HepG2 (cell line): ENCODE data around the gene JSRP1. TPM values are rescaled to one million over a fixed set of nuclear protein-coding genes. Genes with fewer than 3 reads are reported as not detected.
A peak's percentile ranks its signal among the peaks of the same experiment; 100 is the strongest.

Experiments used
- ATAC-seq: fragments of 200-7000 bp; cut with Tn5 transposase; 3 replicates; pipeline ENCODE4 v1.9.1; 2020; ENCODE audit warnings: mild to moderate bottlenecking, moderate library complexity
- BruUV-seq: library from RNA; stranded (reverse); fragments of 400-500 nt; replicated peaks from 2 replicates; lab custom pipeline; 2021; lab: Mats Ljungman, UMichigan
- CTCF ChIA-PET: fragments of 300-600 bp; formaldehyde crosslinking; extraction: SDS; loops from one replicate; lab custom pipeline; 2021; ENCODE audit warnings: low total read pairs, inconsistent platforms, low intra/inter-chr PET ratio; lab: Yijun Ruan, JAX
- POLR2A ChIA-PET: fragments of 350-600 bp; sonication (Branson Sonifier 250); formaldehyde crosslinking; loops from one replicate; lab custom pipeline; 2020; ENCODE audit warnings: antibody characterized with exemption, inconsistent platforms; lab: Yijun Ruan, JAX
- DNase-seq: peaks from one replicate; pipeline ENCODE4 v3.0.0-alpha.2; 2015; ENCODE audit warnings: low spot score
- FAIRE-seq: peaks from 3 replicates; lab custom pipeline; 2011; peaks lifted over from hg19 to GRCh38; lab: Jason Lieb, UNC
- H2AFZ ChIP-seq: one replicate; pipeline ENCODE4 v1.6.1; 2011; ENCODE audit warnings: low read length, inconsistent platforms
- H3K27ac ChIP-seq: fragments of 300-600 bp; 3 replicates; pipeline ENCODE4 v1.8.0; 2011; ENCODE audit warnings: mixed run types, mild to moderate bottlenecking, mixed read lengths, low read length, inconsistent platforms; ENCODE audit not compliant: insufficient read depth; ENCODE audit errors: extremely low read length
- H3K27me3 ChIP-seq, 2 experiments: fragments of 200-600 bp in 1 of 2; 2 replicates in 1 of 2; 3 replicates in 1 of 2; pipeline versions ENCODE4 v1.6.0 to v1.8.0; 2011; ENCODE audit warnings: low read length in 2 of 2, mild to moderate bottlenecking in 2 of 2, moderate library complexity in 2 of 2, inconsistent platforms in 1 of 2; ENCODE audit not compliant: insufficient read depth in 2 of 2, control insufficient read depth in 1 of 2
- H3K36me3 ChIP-seq, 2 experiments: fragments of 200-600 bp in 1 of 2; replicated peaks in 1 of 2; 2 replicates in 1 of 2; 3 replicates in 1 of 2; pipeline versions ENCODE4 v1.5.1 to v1.8.0; 2011; ENCODE audit warnings: low read length in 2 of 2, inconsistent platforms in 1 of 2; ENCODE audit not compliant: insufficient read depth in 2 of 2, control insufficient read depth in 1 of 2
- H3K4me1 ChIP-seq: 2 replicates; pipeline ENCODE4 v1.5.1; 2012; ENCODE audit warnings: low read length, inconsistent platforms; ENCODE audit not compliant: insufficient read depth
- H3K4me2 ChIP-seq: 2 replicates; pipeline ENCODE4 v1.6.0; 2011; ENCODE audit warnings: low read depth, low read length, inconsistent platforms
- H3K4me3 ChIP-seq, 3 experiments: fragments of 200-600 bp in 1 of 3; sonication (generic), shearing (Covaris generic) in 1 of 3; replicated peaks in 1 of 3; 2 replicates each; pipeline ENCODE4 v1.5.1; 2011 to 2016; ENCODE audit warnings: low read length in 3 of 3, inconsistent platforms in 2 of 3, low read depth in 2 of 3, mild to moderate bottlenecking in 2 of 3, control low read depth in 1 of 3, mixed read lengths in 1 of 3; ENCODE audit not compliant: insufficient read depth in 1 of 3
- H3K79me2 ChIP-seq: one replicate; pipeline ENCODE4 v1.6.1; 2011; ENCODE audit warnings: low read length, inconsistent platforms; ENCODE audit not compliant: insufficient read depth
- H3K9ac ChIP-seq: 2 replicates; pipeline ENCODE4 v1.6.0; 2011; ENCODE audit warnings: mild to moderate bottlenecking, low read depth, low read length, inconsistent platforms; ENCODE audit not compliant: insufficient read depth
- H3K9me3 ChIP-seq: 2 replicates; pipeline ENCODE4 v1.5.1; 2012; ENCODE audit warnings: mild to moderate bottlenecking, low read length
- H4K20me1 ChIP-seq: 2 replicates; pipeline ENCODE4 v1.6.0; 2011; ENCODE audit warnings: inconsistent platforms, mild to moderate bottlenecking, low read length, moderate library complexity; ENCODE audit not compliant: insufficient read depth
- AGO2 ChIP-seq: fragments of 200-400 bp; formaldehyde crosslinking; optimal IDR thresholded peaks from 2 replicates; pipeline ENCODE3; 2017; ENCODE audit warnings: mild to moderate bottlenecking, low read depth, low read length, moderate library complexity
- MAFF ChIP-seq: IDR thresholded peaks from 2 replicates; pipeline ENCODE4 v1.6.1; 2011; ENCODE audit warnings: low read depth, low read length, improper control_type of control experiment
- MAFK ChIP-seq, 2 experiments: IDR thresholded peaks in 1 of 2; conservative IDR thresholded peaks in 1 of 2; 2 replicates each; pipeline ENCODE4 v1.6.1; 2011; ENCODE audit warnings: improper control_type of control experiment in 2 of 2, low read length in 2 of 2
- NR2F6 ChIP-seq, 2 experiments: IDR thresholded peaks; 2 replicates each; pipeline ENCODE4 v1.6.1; 2016; ENCODE audit warnings: antibody characterized with exemption in 1 of 2, mild to moderate bottlenecking in 1 of 2
- RBM22 ChIP-seq: fragments of 200-400 bp; formaldehyde crosslinking; optimal IDR thresholded peaks from 2 replicates; pipeline ENCODE3; 2017; ENCODE audit warnings: mild to moderate bottlenecking, low read length, moderate library complexity
- ZNF496 ChIP-seq: sonication (generic); formaldehyde crosslinking; IDR thresholded peaks from 2 replicates; pipeline ENCODE4 v1.8.1; 2023; ENCODE audit warnings: mild to moderate bottlenecking, moderate library complexity, missing genetic modification reagents; ENCODE audit not compliant: insufficient replicate concordance
- WGBS: methylation state at CpG from one replicate; pipeline ENCODE4 v1.1.6; 2017; ENCODE audit warnings: low lambda C conversion rate; 5-methylcytosine and 5-hydroxymethylcytosine counted together
- in situ Hi-C: cut with HindIII; loops from 2 replicates; pipeline ENCODE4 v1.10.0; 2017; ENCODE audit warnings: low pct_unique_long_range_greater_than_20kb; ENCODE audit not compliant: extremely low pct_ligation_motif_present
- intact Hi-C: fragments of 100-400 bp; cut with micrococcal nuclease; formaldehyde crosslinking; loops from one replicate; pipeline ENCODE4 v1.10.0; 2022; ENCODE audit not compliant: unreplicated experiment
- polyA plus RNA-seq, 8 experiments: library from polyadenylated mRNA; depleted of rRNA in 3 of 8; stranded (reverse) in 7 of 8; unstranded in 1 of 8; fragments of >200 nt; fragmentation: Illumina TruSeq in 4 of 8; extraction: Trizol in 4 of 8; gene quantifications; 2 replicates each; pipeline versions ENCODE4 v1.2.1 to v1.2.3, GENCODE V29; 2011 to 2016; ENCODE audit warnings: low read depth in 4 of 8, missing spikeins in 1 of 8, mixed read lengths in 1 of 8; ENCODE audit not compliant: insufficient read depth in 1 of 8
- total RNA-seq, 5 experiments: library from RNA; depleted of rRNA; stranded (reverse); fragments of >200 nt; fragmentation: Illumina TruSeq; extraction: Trizol; gene quantifications; 2 replicates each; pipeline ENCODE4 v1.2.3, GENCODE V29; 2016; ENCODE audit warnings: low read depth in 1 of 5
- TF ChIP-seq, protein P1 (sequence below): sonication (generic); formaldehyde crosslinking; IDR thresholded peaks from 2 replicates; pipeline ENCODE4 v1.5.0; 2020; ENCODE audit warnings: missing genetic modification reagents

Gene JSRP1
- total and polyA plus RNA-seq, 2 of the 13 experiments (the other 11 are each of a cell fraction or from before 2014, with no cell fraction given) = 0.16 to 0.38 TPM

DNA sequence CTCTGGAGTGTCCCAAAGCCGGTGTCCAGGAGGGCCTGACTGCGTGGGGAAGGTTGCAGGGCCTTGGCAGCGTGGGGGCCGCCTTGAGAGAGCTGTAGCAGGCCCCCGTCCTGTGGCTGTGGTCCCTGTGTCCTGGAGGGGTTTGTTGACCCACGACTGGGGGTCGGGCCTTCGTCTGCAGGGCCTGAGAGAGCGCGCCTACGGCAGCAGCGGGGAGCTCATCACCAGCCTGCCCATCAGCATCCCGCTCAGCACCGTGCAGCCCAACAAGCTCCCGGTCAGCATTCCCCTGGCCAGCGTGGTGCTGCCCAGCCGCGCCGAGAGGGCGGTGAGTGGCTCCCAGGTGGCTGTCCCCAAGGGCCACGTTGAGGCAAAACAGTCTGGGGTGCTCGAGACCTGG lies 38.6 kb downstream of the JSRP1 start:
- WGBS = 97% methylated on average over 10 of the region's 22 CpGs
- Histone ChIP-seq H3K36me3 (peaks cover 38 to 77% of the 10 kb centered on the region in 2 experiments), H3K4me3 (no peak overlapping the region), H3K4me1 (peaks cover 12% of the 10 kb centered on the region), H3K9ac (no peak overlapping the region), H3K9me3 (no peaks in the 10 kb centered on the region), H4K20me1 (no peaks in the 10 kb centered on the region), H3K79me2 (no peaks in the 10 kb centered on the region), H3K27ac (no peak overlapping the region), H3K27me3 (no peaks in the 10 kb centered on the region), H2AFZ (no peak overlapping the region), H3K4me2 (no peak overlapping the region)
- DNase-seq (no peak), ATAC-seq (no peak), FAIRE-seq (no peak)
- ChIA-PET CTCF (no interaction called here), POLR2A (no interaction called here)
- peak; percentile 77 for TF ChIP-seq AGO2
- TF ChIP-seq, protein P1, sequence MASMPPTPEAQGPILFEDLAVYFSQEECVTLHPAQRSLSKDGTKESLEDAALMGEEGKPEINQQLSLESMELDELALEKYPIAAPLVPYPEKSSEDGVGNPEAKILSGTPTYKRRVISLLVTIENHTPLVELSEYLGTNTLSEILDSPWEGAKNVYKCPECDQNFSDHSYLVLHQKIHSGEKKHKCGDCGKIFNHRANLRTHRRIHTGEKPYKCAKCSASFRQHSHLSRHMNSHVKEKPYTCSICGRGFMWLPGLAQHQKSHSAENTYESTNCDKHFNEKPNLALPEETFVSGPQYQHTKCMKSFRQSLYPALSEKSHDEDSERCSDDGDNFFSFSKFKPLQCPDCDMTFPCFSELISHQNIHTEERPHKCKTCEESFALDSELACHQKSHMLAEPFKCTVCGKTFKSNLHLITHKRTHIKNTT (CRISPR knock-in tag) = no peak
- in situ Hi-C loops = no loop called here
- BruUV-seq = no TSS peak
- intact Hi-C loops = no loop called here

DNA sequence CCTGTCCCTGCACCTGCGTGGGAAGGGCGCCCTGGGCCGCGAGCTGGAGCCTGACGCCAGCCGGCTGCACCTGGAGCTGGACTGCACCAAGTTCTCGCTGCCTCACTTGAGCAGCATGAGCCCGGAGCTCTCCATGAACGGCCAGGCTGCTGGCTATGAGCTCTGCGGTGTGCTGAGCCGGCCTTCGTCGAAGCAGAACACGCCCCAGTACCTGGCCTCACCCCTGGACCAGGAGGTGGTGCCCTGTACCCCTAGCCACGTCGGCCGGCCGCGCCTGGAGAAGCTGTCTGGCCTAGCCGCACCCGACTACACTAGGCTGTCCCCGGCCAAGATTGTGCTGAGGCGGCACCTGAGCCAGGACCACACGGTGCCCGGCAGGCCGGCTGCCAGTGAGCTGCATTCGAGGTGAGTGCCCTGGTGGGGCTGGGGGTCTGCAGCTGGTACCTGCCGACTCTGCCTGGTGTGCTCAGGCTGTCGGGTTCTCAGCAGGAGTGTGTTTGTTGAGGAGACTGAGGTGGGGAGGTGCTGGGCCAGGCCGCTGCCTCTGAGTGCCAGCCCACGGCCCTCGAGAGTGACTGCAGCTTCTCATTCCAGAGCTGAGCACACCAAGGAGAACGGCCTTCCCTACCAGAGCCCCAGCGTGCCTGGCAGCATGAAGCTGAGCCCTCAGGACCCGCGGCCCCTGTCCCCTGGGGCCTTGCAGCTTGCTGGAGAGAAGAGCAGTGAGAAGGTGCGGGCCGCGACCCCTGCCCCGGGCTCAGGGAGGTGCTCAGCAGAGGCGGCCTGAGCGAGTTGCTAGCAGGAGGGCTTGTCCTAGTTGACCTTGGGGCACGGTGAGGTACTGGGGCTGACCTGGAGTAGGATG lies 39.6 kb downstream of the JSRP1 start:
- no peak for DNase-seq
- Histone ChIP-seq H3K9me3 (no peaks in the 10 kb centered on the region), H3K4me1 (peaks cover 22% of the 10 kb centered on the region), H3K4me2 (no peak overlapping the region), H3K4me3 (no peak overlapping the region), H2AFZ (no peak overlapping the region), H3K79me2 (no peaks in the 10 kb centered on the region)
- FAIRE-seq = no peak
- WGBS = 98% methylated on average over 21 of the region's 43 CpGs
- intact Hi-C loops = no loop called here
- POLR2A ChIA-PET = no interaction called here
- BruUV-seq = no TSS peak
- TF ChIP-seq NR2F6 (IDR thresholded peaks at IDR 0.05) = no peak
- TF ChIP-seq NR2F6 (CRISPR knock-in tag; IDR thresholded peaks at IDR 0.05) = no peak
- peak in 1 of 2 experiments; percentile 36; a peak in 2 of 4 replicates for TF ChIP-seq MAFK (conservative IDR thresholded peaks at IDR 0.05 in 1 of 2, IDR thresholded peaks at IDR 0.05 in 1 of 2; ENCODE audit: low read length in 2 of 2)
- TF ChIP-seq MAFF = peak; percentile 22; the same call in 1 of the 2 replicates
- peak; percentile 45 for TF ChIP-seq RBM22
- no peak for TF ChIP-seq ZNF496 (CRISPR knock-in tag)
- TF ChIP-seq, all 625 proteins: peak for 3
- Histone ChIP-seq H3K36me3 (peaks cover 39 to 76% of the 10 kb centered on the region in 2 experiments), H3K27me3 (no peaks in the 10 kb centered on the region), H3K9ac (no peak overlapping the region), H3K27ac (no peak overlapping the region), H4K20me1 (no peaks in the 10 kb centered on the region)
- CTCF ChIA-PET = no interaction called here
- no peak for ATAC-seq
- in situ Hi-C loops = no loop called here
